ENCODE results near the gene SERPINA1. TPM values are rescaled to one million over a fixed set of nuclear protein-coding genes. Genes with fewer than 3 reads are reported as not detected.
A peak's percentile ranks its signal among the peaks of the same experiment; 100 is the strongest.
"Not testable (repeated sequence)": the region's sequence is repeated elsewhere in the genome, so short reads cannot be mapped to it uniquely, and the experiment has no call there.

SERPINA1 gene
- total RNA-seq, 1 donor from 2014 or later = 0.58 TPM

GRCh38 chr14:94357166-94357565 is 31.2 kb downstream of the SERPINA1 start:
- Mint-ChIP-seq H3K4me3 (no peak overlapping the region), H3K27ac (no peak overlapping the region), H3K9me3 (no peaks in the 10 kb centered on the region), H3K27me3 (ENCODE audit: low read depth) (peaks cover 26% of the 10 kb centered on the region), H3K36me3 (no peaks in the 10 kb centered on the region), H3K4me1 (no peaks in the 10 kb centered on the region)
- no peak for DNase-seq (ENCODE audit: low spot score in 2 of 2, unreplicated experiment in 2 of 2)
- TF ChIP-seq CTCF (IDR thresholded peaks at IDR 0.05; ENCODE audit: unreplicated experiment) = no peak

- Mint-ChIP-seq H3K27ac (no peak overlapping the region), H3K4me1 (no peaks in the 10 kb centered on the region), H3K4me3 (no peak overlapping the region), H3K27me3 (ENCODE audit: low read depth) (peaks cover 30% of the 10 kb centered on the region), H3K9me3 (no peaks in the 10 kb centered on the region), H3K36me3 (no peaks in the 10 kb centered on the region)
- TF ChIP-seq CTCF (IDR thresholded peaks at IDR 0.05; ENCODE audit: unreplicated experiment) = no peak
- DNase-seq (ENCODE audit: low spot score in 2 of 2, unreplicated experiment in 2 of 2) = no peak
These were observed 31.9 kb downstream of the SERPINA1 start for GRCh38 chr14:94356379-94357056.

GRCh38 chr14:94355191-94355794 is 33.1 kb downstream of the SERPINA1 start:
- no peaks in the 10 kb centered on the region for H3K36me3 Mint-ChIP-seq
- no peaks in the 10 kb centered on the region for H3K9me3 Mint-ChIP-seq
- peak in 1 of 2 experiments; percentile 42 for DNase-seq (ENCODE audit: low spot score in 2 of 2, unreplicated experiment in 2 of 2)
- H3K4me3 Mint-ChIP-seq = no peak overlapping the region
- H3K4me1 Mint-ChIP-seq = no peaks in the 10 kb centered on the region
- TF ChIP-seq CTCF (IDR thresholded peaks at IDR 0.05; ENCODE audit: unreplicated experiment) = no peak
- H3K27me3 Mint-ChIP-seq (ENCODE audit: low read depth) = peaks cover 40% of the 10 kb centered on the region
- no peak overlapping the region for H3K27ac Mint-ChIP-seq

GRCh38 chr14:94354638-94355185 is 33.7 kb downstream of the SERPINA1 start:
- DNase-seq (ENCODE audit: low spot score in 2 of 2, unreplicated experiment in 2 of 2) = no peak
- H3K27ac Mint-ChIP-seq = no peak overlapping the region
- peaks cover 42% of the 10 kb centered on the region for H3K27me3 Mint-ChIP-seq (ENCODE audit: low read depth)
- no peak for TF ChIP-seq CTCF (IDR thresholded peaks at IDR 0.05; ENCODE audit: unreplicated experiment)
- H3K4me1 Mint-ChIP-seq = no peaks in the 10 kb centered on the region
- H3K4me3 Mint-ChIP-seq = no peak overlapping the region
- no peaks in the 10 kb centered on the region for H3K9me3 Mint-ChIP-seq
- no peaks in the 10 kb centered on the region for H3K36me3 Mint-ChIP-seq

- DNase-seq (ENCODE audit: low spot score in 2 of 2, unreplicated experiment in 2 of 2); H3K27ac Mint-ChIP-seq; H3K9me3 Mint-ChIP-seq; H3K4me3 Mint-ChIP-seq; H3K36me3 Mint-ChIP-seq; H3K4me1 Mint-ChIP-seq: not testable (repeated sequence)
- peaks cover 48% of the 10 kb centered on the region for H3K27me3 Mint-ChIP-seq (ENCODE audit: low read depth)
These were observed 34.2 kb downstream of the SERPINA1 start for GRCh38 chr14:94354190-94354589.

GRCh38 chr14:94349276-94349675 is 39.1 kb downstream of the SERPINA1 start:
- Mint-ChIP-seq H3K36me3 (no peaks in the 10 kb centered on the region), H3K27ac (no peak overlapping the region), H3K27me3 (ENCODE audit: low read depth) (peaks cover 35% of the 10 kb centered on the region), H3K9me3 (no peaks in the 10 kb centered on the region), H3K4me3 (no peak overlapping the region), H3K4me1 (no peaks in the 10 kb centered on the region)
- TF ChIP-seq CTCF (IDR thresholded peaks at IDR 0.05; ENCODE audit: unreplicated experiment) = no peak
- no peak for DNase-seq (ENCODE audit: low spot score in 2 of 2, unreplicated experiment in 2 of 2)

All from mesothelial cell of epicardium (in vitro differentiated cells).